Measurements from ENCODE around the gene COL19A1.

Gene COL19A1

DNA sequence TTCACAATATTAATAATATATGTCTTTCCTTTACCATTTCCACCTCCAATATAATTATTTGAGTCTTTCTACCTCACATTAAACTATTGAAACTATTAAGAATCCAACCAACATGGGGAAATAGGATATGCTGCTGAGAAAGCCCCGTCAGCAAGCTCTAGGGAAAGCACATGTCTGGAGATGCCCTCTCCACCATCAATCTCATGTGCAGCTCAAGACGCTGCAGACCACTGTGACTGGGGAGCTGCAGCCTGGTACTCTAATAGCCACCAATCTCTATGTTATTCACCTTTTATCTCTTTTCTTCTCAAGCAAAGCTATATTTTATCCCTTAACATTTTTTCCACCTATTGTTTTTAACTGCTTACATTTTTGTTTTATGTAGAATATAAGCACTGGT, 386.2 kb downstream of the COL19A1 start:
- TF ChIP-seq CTCF (IDR thresholded peaks at IDR 0.05) (no peak), ZFX (IDR thresholded peaks at IDR 0.05; ENCODE audit: borderline replicate concordance) (no peak)
- H3K27ac ChIP-seq, result no peak overlapping the region

DNA sequence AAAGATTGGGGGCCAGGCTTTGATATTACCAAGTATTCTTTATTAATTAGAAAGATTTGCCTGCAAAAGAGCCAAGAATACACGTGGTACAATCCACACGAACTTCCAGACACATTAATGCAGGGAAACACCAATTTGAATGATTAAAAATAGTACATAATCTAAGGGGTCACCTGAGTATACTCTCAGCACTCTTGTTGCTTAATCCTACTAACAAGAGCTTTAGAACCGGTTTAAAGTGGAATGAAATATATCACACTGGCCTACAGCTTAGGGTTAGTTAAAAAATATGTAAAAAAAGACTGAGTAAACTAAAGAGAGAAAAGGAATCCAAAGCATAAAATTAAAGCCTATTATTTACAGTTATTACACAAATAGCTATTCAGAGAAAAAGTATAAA, 387.6 kb downstream of the COL19A1 start:
- H3K27ac ChIP-seq, result no peak overlapping the region
- no peak for TF ChIP-seq CTCF (IDR thresholded peaks at IDR 0.05)
- TF ChIP-seq ZFX (IDR thresholded peaks at IDR 0.05; ENCODE audit: borderline replicate concordance), result no peak

DNA sequence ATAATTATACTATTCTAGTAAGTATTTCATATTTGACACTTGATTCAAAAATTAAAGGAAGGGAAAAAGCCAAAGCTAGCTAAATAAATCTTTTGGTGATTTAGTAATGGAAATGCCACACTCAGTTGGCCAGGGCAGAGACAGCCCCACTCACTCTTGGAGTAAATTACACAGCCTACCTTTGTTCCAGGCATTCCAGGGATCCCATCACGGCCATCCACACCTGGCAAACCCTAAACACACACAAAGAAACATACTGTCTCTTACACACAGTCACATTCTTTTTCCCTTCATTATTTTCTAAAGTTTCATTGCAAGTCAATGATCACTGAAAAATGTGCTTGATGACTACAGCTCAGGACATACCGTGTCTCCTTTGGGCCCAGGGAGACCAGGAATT, 388.4 kb downstream of the COL19A1 start:
- TF ChIP-seq CTCF (IDR thresholded peaks at IDR 0.05) (no peak), ZFX (IDR thresholded peaks at IDR 0.05; ENCODE audit: borderline replicate concordance) (no peak)
- no peak overlapping the region for H3K27ac ChIP-seq

DNA sequence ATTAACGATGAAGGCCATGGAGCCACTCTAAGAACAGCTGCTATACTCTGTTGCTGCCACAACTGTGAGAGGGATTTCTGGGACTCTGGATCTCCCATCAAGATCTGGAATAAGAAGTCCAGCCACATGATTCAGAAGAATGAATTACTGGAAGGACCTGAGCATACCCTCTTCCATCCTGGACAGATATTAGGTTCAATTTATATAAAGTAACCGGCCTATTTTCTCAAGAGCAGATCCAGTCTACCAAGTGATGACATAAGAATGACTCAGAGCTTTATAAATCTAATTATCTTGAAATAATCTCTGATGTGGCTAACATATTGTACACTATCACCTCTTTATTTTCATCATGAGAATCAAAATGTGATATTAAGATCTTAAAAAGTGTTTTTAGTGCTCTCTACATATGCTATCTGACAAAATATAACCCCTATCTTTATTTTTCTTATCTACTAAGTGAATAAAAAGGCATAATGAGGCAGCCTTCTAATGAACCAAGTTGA, 391.5 kb downstream of the COL19A1 start:
- no peak overlapping the region for H3K27ac ChIP-seq
- TF ChIP-seq CTCF (IDR thresholded peaks at IDR 0.05), result no peak
- TF ChIP-seq ZFX (IDR thresholded peaks at IDR 0.05; ENCODE audit: borderline replicate concordance), result no peak

GRCh38 chr6:70258483-70258882, 392.1 kb downstream of the COL19A1 start:
- H3K27ac ChIP-seq, result no peak overlapping the region
- TF ChIP-seq CTCF (IDR thresholded peaks at IDR 0.05), result no peak
- TF ChIP-seq ZFX (IDR thresholded peaks at IDR 0.05; ENCODE audit: borderline replicate concordance), result no peak
